Thyroid gland (tissue), 4 donors: ENCODE results near the gene FNDC3B. TPM values are rescaled to one million over a fixed set of nuclear protein-coding genes. Genes with fewer than 3 reads are reported as not detected.

Experiments
- DNase-seq, 2 donors: peaks; one replicate each; pipeline ENCODE4 v3.0.0-alpha.2; 2019
- H3K27ac ChIP-seq, 3 donors: fragments of 200-600 bp; sonication (generic); 1 replicate in 2 of 3; 2 replicates in 1 of 3; pipeline ENCODE4 v1.5.1; 2016 to 2019; ENCODE audit warnings: mild to moderate bottlenecking in 1 of 3, moderate library complexity in 1 of 3
- H3K27me3 ChIP-seq: fragments of 200-600 bp; sonication (generic); one replicate; pipeline ENCODE4 v1.5.1; 2019
- H3K36me3 ChIP-seq, 2 donors: fragments of 200-600 bp; sonication (generic); one replicate each; pipeline ENCODE4 v1.5.1; 2016 to 2019
- H3K4me1 ChIP-seq, 2 donors: fragments of 200-600 bp; sonication (generic); one replicate each; pipeline ENCODE4 v1.5.1; 2017 to 2019
- H3K4me3 ChIP-seq, 3 donors: fragments of 200-600 bp; sonication (generic); replicated peaks in 1 of 3; 1 replicate in 2 of 3; 2 replicates in 1 of 3; pipeline ENCODE4 v1.5.1; 2016; ENCODE audit warnings: mild to moderate bottlenecking in 1 of 3
- H3K9me3 ChIP-seq: fragments of 200-600 bp; sonication (generic); one replicate; pipeline ENCODE4 v1.5.1; 2017
- CTCF ChIP-seq, 6 experiments: fragments of 200-600 bp in 3 of 6; fragments of 450-650 bp in 3 of 6; sonication (generic) in 3 of 6; IDR thresholded peaks; one replicate each; pipeline ENCODE4 v1.5.1; 2016 to 2019; ENCODE audit warnings: antibody characterized with exemption in 6 of 6, mild to moderate bottlenecking in 2 of 6, inconsistent platforms in 1 of 6, moderate library complexity in 1 of 6
- POLR2A ChIP-seq, 2 donors: fragments of 450-650 bp; IDR thresholded peaks; one replicate each; pipeline ENCODE4 v1.6.1; 2017; ENCODE audit warnings: antibody characterized with exemption in 2 of 2, mild to moderate bottlenecking in 2 of 2, moderate library complexity in 1 of 2
- WGBS, 2 donors: methylation state at CpG; one replicate each; pipeline ENCODE4 v1.1.5; 2017; 5-methylcytosine and 5-hydroxymethylcytosine counted together
- intact Hi-C: fragments of 100-400 bp; cut with DNase I; formaldehyde crosslinking; loops from one replicate; pipeline ENCODE4 v1.15.1; 2023
- total RNA-seq, 4 donors: library from RNA; depleted of rRNA; stranded (reverse); fragments of >200 nt; gene quantifications; one replicate each; pipeline ENCODE4 v1.2.3, GENCODE V29; 2016

The FNDC3B gene
- total RNA-seq, 4 donors from 2014 or later, result 118 to 172 (median 146) TPM

- Histone ChIP-seq H3K27me3 (no peaks in the 10 kb centered on the region), H3K36me3 (no peaks in the 10 kb centered on the region), H3K9me3 (no peaks in the 10 kb centered on the region), H3K27ac (peak overlapping the region in 1 of 3 donors; percentile 43), H3K4me1 (peaks cover 47 to 59% of the 10 kb centered on the region in 2 donors), H3K4me3 (no peak overlapping the region)
- intact Hi-C loops, result no loop called here
- DNase-seq, result no peak
- WGBS, 2 donors, result 3 to 6% methylated on average over 1 of the region's 1 CpG
- TF ChIP-seq POLR2A (IDR thresholded peaks at IDR 0.05) (no peak), CTCF (IDR thresholded peaks at IDR 0.05) (no peak)
Measured at GRCh38 chr3:172065527-172065926, 26.1 kb downstream of the FNDC3B start.

- 80 to 83% methylated on average over 7 of the region's 7 CpGs for WGBS, 2 donors
- intact Hi-C loops, result no loop called here
- Histone ChIP-seq H3K27ac (peak overlapping the region in 1 of 3 donors; percentile 43), H3K4me1 (peaks cover 44 to 64% of the 10 kb centered on the region in 2 donors), H3K36me3 (no peaks in the 10 kb centered on the region), H3K9me3 (no peaks in the 10 kb centered on the region), H3K4me3 (no peak overlapping the region), H3K27me3 (no peaks in the 10 kb centered on the region)
- TF ChIP-seq CTCF (IDR thresholded peaks at IDR 0.05) (no peak), POLR2A (IDR thresholded peaks at IDR 0.05) (no peak)
- DNase-seq, result no peak
Measured at GRCh38 chr3:172065967-172066762, 26.8 kb downstream of the FNDC3B start.

GRCh38 chr3:172066880-172067796 lies 27.8 kb downstream of the FNDC3B start:
- no peak for DNase-seq
- intact Hi-C loops, result no loop called here
- 94% methylated on average over 7 of the region's 7 CpGs for WGBS, 2 donors
- Histone ChIP-seq H3K36me3 (no peaks in the 10 kb centered on the region), H3K4me3 (no peak overlapping the region), H3K27me3 (no peaks in the 10 kb centered on the region), H3K27ac (no peak overlapping the region), H3K4me1 (peaks cover 46 to 63% of the 10 kb centered on the region in 2 donors), H3K9me3 (no peaks in the 10 kb centered on the region)
- no peak for TF ChIP-seq POLR2A (IDR thresholded peaks at IDR 0.05)

- intact Hi-C loops, result no loop called here
- DNase-seq, result no peak
- Histone ChIP-seq H3K27me3 (no peaks in the 10 kb centered on the region), H3K36me3 (no peaks in the 10 kb centered on the region), H3K27ac (no peak overlapping the region), H3K4me1 (peaks cover 45 to 65% of the 10 kb centered on the region in 2 donors), H3K9me3 (no peaks in the 10 kb centered on the region), H3K4me3 (no peak overlapping the region)
- 70 to 71% methylated on average over 6 of the region's 6 CpGs for WGBS, 2 donors
- TF ChIP-seq POLR2A (IDR thresholded peaks at IDR 0.05), result no peak
- no peak for TF ChIP-seq CTCF (IDR thresholded peaks at IDR 0.05)
Measured at GRCh38 chr3:172067837-172068440, 28.6 kb downstream of the FNDC3B start.

- 32 to 41% methylated on average over 4 of the region's 4 CpGs for WGBS, 2 donors
- Histone ChIP-seq H3K27me3 (no peaks in the 10 kb centered on the region), H3K4me3 (no peak overlapping the region), H3K36me3 (no peaks in the 10 kb centered on the region), H3K4me1 (peaks cover 54 to 73% of the 10 kb centered on the region in 2 donors), H3K9me3 (no peaks in the 10 kb centered on the region), H3K27ac (peak overlapping the region in 2 of 3 donors; percentile 37 to 64)
- TF ChIP-seq POLR2A (IDR thresholded peaks at IDR 0.05) (no peak), CTCF (IDR thresholded peaks at IDR 0.05) (no peak)
- DNase-seq, result peak; percentile 33 to 37
- intact Hi-C loops, result no loop called here
Measured at GRCh38 chr3:172068977-172069376, 29.6 kb downstream of the FNDC3B start.
